KOPT-K1 (cell line): ENCODE results near the gene ZNF263.

Experiments
- H3K27ac ChIP-seq: fragments of 200-600 bp; sonication (generic); 2 replicates; pipeline ENCODE4 v1.5.1; 2016; ENCODE audit warnings: antibody characterized with exemption, mild to moderate bottlenecking, low read depth, low read length; ENCODE audit not compliant: poor library complexity, severe bottlenecking
- H3K36me3 ChIP-seq: fragments of 200-600 bp; sonication (generic); 2 replicates; pipeline ENCODE4 v1.5.1; 2017; ENCODE audit warnings: antibody characterized with exemption, mild to moderate bottlenecking, low read length, moderate library complexity; ENCODE audit not compliant: insufficient read depth
- H3K9me3 ChIP-seq: fragments of 200-600 bp; sonication (generic); 2 replicates; pipeline ENCODE4 v1.5.1; 2017; ENCODE audit warnings: antibody characterized with exemption, low read length, mild to moderate bottlenecking; ENCODE audit not compliant: insufficient read depth, poor library complexity, severe bottlenecking

ZNF263 gene

GRCh38 chr16:3282730-3283542 lies at the start of gene ZNF263:
Gene ZNF263 (plus strand): TSS chr16:3283491. CDS start chr16:3283819, 328 bp downstream.
- H3K36me3 ChIP-seq = peaks cover 32% of the 10 kb centered on the region
- peak within 1 kb of the TSS; percentile 95 for H3K27ac ChIP-seq
- H3K9me3 ChIP-seq = peaks cover 26% of the 10 kb centered on the region

- H3K9me3 ChIP-seq = peaks cover 29% of the 10 kb centered on the region
- peak overlapping the region; percentile 84 for H3K27ac ChIP-seq
- peaks cover 43% of the 10 kb centered on the region for H3K36me3 ChIP-seq
Measured at GRCh38 chr16:3234543-3234856, 48.8 kb upstream of the ZNF263 start.

GRCh38 chr16:3234857-3235561 lies 48.3 kb upstream of the ZNF263 start, which contains the start of gene ZNF200:
Gene ZNF200 (minus strand): TSS chr16:3235158. CDS start chr16:3233755, 1,403 bp downstream.
- Histone ChIP-seq H3K9me3 (peaks cover 24% of the 10 kb centered on the region), H3K27ac (peak within 1 kb of the TSS; percentile 84), H3K36me3 (peaks cover 38% of the 10 kb centered on the region)

- Histone ChIP-seq H3K27ac (no peak overlapping the region), H3K36me3 (peaks cover 27% of the 10 kb centered on the region), H3K9me3 (peaks cover 13% of the 10 kb centered on the region)
Measured at GRCh38 chr16:3235856-3236669, 47.2 kb upstream of the ZNF263 start.

GRCh38 chr16:3241761-3242160 lies 41.5 kb upstream of the ZNF263 start:
- no peaks in the 10 kb centered on the region for H3K9me3 ChIP-seq
- no peak overlapping the region for H3K27ac ChIP-seq
- no peaks in the 10 kb centered on the region for H3K36me3 ChIP-seq

GRCh38 chr16:3242709-3243108 lies 40.6 kb upstream of the ZNF263 start:
- H3K27ac ChIP-seq = no peak overlapping the region
- H3K9me3 ChIP-seq = no peaks in the 10 kb centered on the region
- no peaks in the 10 kb centered on the region for H3K36me3 ChIP-seq

- Histone ChIP-seq H3K9me3 (no peaks in the 10 kb centered on the region), H3K27ac (no peak overlapping the region), H3K36me3 (no peaks in the 10 kb centered on the region)
Measured at GRCh38 chr16:3243882-3244281, 39.4 kb upstream of the ZNF263 start.

GRCh38 chr16:3246002-3246401 lies 37.3 kb upstream of the ZNF263 start:
- Histone ChIP-seq H3K27ac (no peak overlapping the region), H3K9me3 (no peaks in the 10 kb centered on the region)

GRCh38 chr16:3246876-3247275 lies 36.4 kb upstream of the ZNF263 start:
- Histone ChIP-seq H3K27ac (no peak overlapping the region), H3K9me3 (no peaks in the 10 kb centered on the region), H3K36me3 (no peaks in the 10 kb centered on the region)

More at GRCh38 chr16:3246002-3246401, 37.3 kb upstream of the ZNF263 start:
- H3K36me3 ChIP-seq = no peaks in the 10 kb centered on the region

- H3K9me3 ChIP-seq = no peaks in the 10 kb centered on the region
- H3K27ac ChIP-seq = no peak overlapping the region
- H3K36me3 ChIP-seq = no peaks in the 10 kb centered on the region
Measured at GRCh38 chr16:3248596-3248995, 34.7 kb upstream of the ZNF263 start.

GRCh38 chr16:3249020-3249419 lies 34.3 kb upstream of the ZNF263 start:
- Histone ChIP-seq H3K36me3 (no peaks in the 10 kb centered on the region), H3K27ac (no peak overlapping the region), H3K9me3 (no peaks in the 10 kb centered on the region)

- H3K27ac ChIP-seq = no peak overlapping the region
- no peaks in the 10 kb centered on the region for H3K9me3 ChIP-seq
- no peaks in the 10 kb centered on the region for H3K36me3 ChIP-seq
Measured at GRCh38 chr16:3249451-3249850, 33.8 kb upstream of the ZNF263 start.

GRCh38 chr16:3252967-3253366 lies 30.3 kb upstream of the ZNF263 start:
- Histone ChIP-seq H3K27ac (no peak overlapping the region), H3K9me3 (no peaks in the 10 kb centered on the region), H3K36me3 (no peaks in the 10 kb centered on the region)

- H3K36me3 ChIP-seq = no peaks in the 10 kb centered on the region
- H3K27ac ChIP-seq = no peak overlapping the region
- no peaks in the 10 kb centered on the region for H3K9me3 ChIP-seq
Measured at GRCh38 chr16:3254309-3254708, 29.0 kb upstream of the ZNF263 start.
